Measurements from ENCODE around the gene SLC12A8. TPM values are rescaled to one million over a fixed set of nuclear protein-coding genes. Genes with fewer than 3 reads are reported as not detected.

Gene SLC12A8
- total and polyA plus RNA-seq, 9 of the 15 experiments (the other 6 are each of a cell fraction or from before 2014, with no cell fraction given): 0.04 to 0.33 (median 0.09) TPM; not detected in 4

DNA sequence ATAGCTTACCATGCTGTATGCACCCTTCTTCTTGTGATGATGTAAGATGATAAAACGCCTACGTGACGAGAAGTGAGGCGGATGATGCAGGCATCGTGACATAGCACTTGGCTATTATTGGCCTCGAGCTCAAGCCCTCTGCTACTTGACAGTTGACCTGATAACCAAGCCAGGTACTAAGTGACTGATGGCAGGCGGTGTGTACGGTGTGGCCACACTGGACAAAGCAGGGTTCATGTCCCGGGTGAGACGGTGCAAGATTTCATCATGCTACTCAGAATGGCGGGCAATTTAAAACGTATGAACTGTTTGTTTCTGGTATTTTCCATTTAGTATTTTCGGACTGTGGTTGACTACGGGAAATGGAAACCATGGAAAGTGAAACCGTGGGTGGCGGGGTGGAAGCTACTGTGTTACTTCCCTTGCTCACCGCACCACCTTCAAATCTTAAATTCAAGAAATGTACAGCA, 57.7 kb downstream of the SLC12A8 start (continued):
- TF ChIP-seq, protein P1, sequence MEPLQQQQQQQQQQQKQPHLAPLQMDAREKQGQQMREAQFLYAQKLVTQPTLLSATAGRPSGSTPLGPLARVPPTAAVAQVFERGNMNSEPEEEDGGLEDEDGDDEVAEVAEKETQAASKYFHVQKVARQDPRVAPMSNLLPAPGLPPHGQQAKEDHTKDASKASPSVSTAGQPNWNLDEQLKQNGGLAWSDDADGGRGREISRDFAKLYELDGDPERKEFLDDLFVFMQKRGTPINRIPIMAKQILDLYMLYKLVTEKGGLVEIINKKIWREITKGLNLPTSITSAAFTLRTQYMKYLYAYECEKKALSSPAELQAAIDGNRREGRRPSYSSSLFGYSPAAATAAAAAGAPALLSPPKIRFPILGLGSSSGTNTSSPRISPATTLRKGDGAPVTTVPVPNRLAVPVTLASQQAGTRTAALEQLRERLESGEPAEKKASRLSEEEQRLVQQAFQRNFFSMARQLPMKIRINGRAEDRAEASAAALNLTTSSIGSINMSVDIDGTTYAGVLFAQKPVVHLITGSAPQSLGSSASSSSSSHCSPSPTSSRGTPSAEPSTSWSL (CRISPR knock-in tag; IDR thresholded peaks at IDR 0.05; ENCODE audit: borderline replicate concordance): no peak
- TF ChIP-seq U2AF2 (optimal IDR thresholded peaks at IDR 0.05; ENCODE audit: low read depth, low read length) (no peak), TAL1 (IDR thresholded peaks at IDR 0.05) (no peak), U2AF1 (optimal IDR thresholded peaks at IDR 0.05; ENCODE audit: low read depth, low read length) (no peak), L3MBTL2 (IDR thresholded peaks at IDR 0.05) (peak; percentile 90), EHMT2 (IDR thresholded peaks at IDR 0.05) (peak; percentile 61; the same call in 1 of the 2 replicates), SMAD2 (IDR thresholded peaks at IDR 0.05; ENCODE audit: low read depth, low read length) (no peak), ZFX (CRISPR knock-in tag; IDR thresholded peaks at IDR 0.05) (no peak), DPF2 (IDR thresholded peaks at IDR 0.05) (peak; percentile 47; the same call in 1 of the 2 replicates), ZNF431 (CRISPR knock-in tag; IDR thresholded peaks at IDR 0.05) (no peak), KLF16 (IDR thresholded peaks at IDR 0.05) (no peak), NFIC (IDR thresholded peaks at IDR 0.05) (no peak), DDX20 (tag; IDR thresholded peaks at IDR 0.05; ENCODE audit: low read depth) (no peak), ZEB2 (IDR thresholded peaks at IDR 0.05) (peak; percentile 83), IFI16 (CRISPR knock-in tag; IDR thresholded peaks at IDR 0.05) (no peak), TEAD4 (IDR thresholded peaks at IDR 0.05; ENCODE audit: low read length) (peak; percentile 19; the same call in 1 of the 2 replicates), TEAD4 (CRISPR knock-in tag; IDR thresholded peaks at IDR 0.05; ENCODE audit: borderline replicate concordance) (no peak)
- TF ChIP-seq, protein P2, sequence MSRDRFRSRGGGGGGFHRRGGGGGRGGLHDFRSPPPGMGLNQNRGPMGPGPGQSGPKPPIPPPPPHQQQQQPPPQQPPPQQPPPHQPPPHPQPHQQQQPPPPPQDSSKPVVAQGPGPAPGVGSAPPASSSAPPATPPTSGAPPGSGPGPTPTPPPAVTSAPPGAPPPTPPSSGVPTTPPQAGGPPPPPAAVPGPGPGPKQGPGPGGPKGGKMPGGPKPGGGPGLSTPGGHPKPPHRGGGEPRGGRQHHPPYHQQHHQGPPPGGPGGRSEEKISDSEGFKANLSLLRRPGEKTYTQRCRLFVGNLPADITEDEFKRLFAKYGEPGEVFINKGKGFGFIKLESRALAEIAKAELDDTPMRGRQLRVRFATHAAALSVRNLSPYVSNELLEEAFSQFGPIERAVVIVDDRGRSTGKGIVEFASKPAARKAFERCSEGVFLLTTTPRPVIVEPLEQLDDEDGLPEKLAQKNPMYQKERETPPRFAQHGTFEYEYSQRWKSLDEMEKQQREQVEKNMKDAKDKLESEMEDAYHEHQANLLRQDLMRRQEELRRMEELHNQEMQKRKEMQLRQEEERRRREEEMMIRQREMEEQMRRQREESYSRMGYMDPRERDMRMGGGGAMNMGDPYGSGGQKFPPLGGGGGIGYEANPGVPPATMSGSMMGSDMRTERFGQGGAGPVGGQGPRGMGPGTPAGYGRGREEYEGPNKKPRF (IDR thresholded peaks at IDR 0.05; ENCODE audit: low read depth, low read length): no peak
- TF ChIP-seq, protein P3, sequence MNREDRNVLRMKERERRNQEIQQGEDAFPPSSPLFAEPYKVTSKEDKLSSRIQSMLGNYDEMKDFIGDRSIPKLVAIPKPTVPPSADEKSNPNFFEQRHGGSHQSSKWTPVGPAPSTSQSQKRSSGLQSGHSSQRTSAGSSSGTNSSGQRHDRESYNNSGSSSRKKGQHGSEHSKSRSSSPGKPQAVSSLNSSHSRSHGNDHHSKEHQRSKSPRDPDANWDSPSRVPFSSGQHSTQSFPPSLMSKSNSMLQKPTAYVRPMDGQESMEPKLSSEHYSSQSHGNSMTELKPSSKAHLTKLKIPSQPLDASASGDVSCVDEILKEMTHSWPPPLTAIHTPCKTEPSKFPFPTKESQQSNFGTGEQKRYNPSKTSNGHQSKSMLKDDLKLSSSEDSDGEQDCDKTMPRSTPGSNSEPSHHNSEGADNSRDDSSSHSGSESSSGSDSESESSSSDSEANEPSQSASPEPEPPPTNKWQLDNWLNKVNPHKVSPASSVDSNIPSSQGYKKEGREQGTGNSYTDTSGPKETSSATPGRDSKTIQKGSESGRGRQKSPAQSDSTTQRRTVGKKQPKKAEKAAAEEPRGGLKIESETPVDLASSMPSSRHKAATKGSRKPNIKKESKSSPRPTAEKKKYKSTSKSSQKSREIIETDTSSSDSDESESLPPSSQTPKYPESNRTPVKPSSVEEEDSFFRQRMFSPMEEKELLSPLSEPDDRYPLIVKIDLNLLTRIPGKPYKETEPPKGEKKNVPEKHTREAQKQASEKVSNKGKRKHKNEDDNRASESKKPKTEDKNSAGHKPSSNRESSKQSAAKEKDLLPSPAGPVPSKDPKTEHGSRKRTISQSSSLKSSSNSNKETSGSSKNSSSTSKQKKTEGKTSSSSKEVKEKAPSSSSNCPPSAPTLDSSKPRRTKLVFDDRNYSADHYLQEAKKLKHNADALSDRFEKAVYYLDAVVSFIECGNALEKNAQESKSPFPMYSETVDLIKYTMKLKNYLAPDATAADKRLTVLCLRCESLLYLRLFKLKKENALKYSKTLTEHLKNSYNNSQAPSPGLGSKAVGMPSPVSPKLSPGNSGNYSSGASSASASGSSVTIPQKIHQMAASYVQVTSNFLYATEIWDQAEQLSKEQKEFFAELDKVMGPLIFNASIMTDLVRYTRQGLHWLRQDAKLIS (CRISPR knock-in tag; IDR thresholded peaks at IDR 0.05): no peak
- TF ChIP-seq, protein P4, sequence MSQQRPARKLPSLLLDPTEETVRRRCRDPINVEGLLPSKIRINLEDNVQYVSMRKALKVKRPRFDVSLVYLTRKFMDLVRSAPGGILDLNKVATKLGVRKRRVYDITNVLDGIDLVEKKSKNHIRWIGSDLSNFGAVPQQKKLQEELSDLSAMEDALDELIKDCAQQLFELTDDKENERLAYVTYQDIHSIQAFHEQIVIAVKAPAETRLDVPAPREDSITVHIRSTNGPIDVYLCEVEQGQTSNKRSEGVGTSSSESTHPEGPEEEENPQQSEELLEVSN (IDR thresholded peaks at IDR 0.05; ENCODE audit: borderline replicate concordance in 1 of 2, extremely low read depth in 1 of 2, insufficient read depth in 1 of 2, insufficient read length in 1 of 2, low read depth in 1 of 2, low read length in 1 of 2, poor library complexity in 1 of 2, severe bottlenecking in 1 of 2): no peak
